Measurements from ENCODE around the gene TXNDC15. TPM values are rescaled to one million over a fixed set of nuclear protein-coding genes. Genes with fewer than 3 reads are reported as not detected.

The TXNDC15 gene
- total RNA-seq, 1 donor: 87.2 TPM

DNA sequence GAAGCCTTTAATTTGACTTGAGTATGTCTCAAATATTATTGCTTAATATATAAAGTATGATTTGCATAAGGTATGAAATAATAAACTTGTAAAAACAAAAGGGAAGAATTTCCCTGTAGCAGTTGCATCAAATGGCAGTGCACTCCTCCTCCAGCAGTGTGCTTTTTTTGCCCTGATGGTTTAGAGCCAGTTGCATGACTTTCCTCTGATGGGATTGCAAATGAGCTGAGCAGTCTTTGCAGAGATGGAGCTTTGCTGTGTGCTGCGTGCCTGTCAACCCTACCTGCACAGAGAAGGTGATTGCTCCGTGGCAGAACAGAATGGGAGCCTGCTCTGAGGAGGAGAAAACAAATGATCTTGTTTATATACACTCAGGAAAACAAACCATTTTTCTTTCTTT lies 70.9 kb downstream of the TXNDC15 start:
- Histone ChIP-seq H3K27ac (ENCODE audit: low read depth, low read length) (no peak overlapping the region), H2AFZ (ENCODE audit: low read length) (no peak overlapping the region), H3K9me3 (ENCODE audit: low read depth, low read length) (no peaks in the 10 kb centered on the region), H4K20me1 (ENCODE audit: insufficient read depth, low read length) (peaks cover 4% of the 10 kb centered on the region), H3K27me3 (ENCODE audit: insufficient read depth, low read length) (no peaks in the 10 kb centered on the region), H3K4me1 (ENCODE audit: insufficient read depth, low read length) (peaks cover 7% of the 10 kb centered on the region), H3K79me2 (ENCODE audit: insufficient read depth, low read length) (no peaks in the 10 kb centered on the region), H3K4me2 (ENCODE audit: insufficient read depth, low read length) (no peak overlapping the region), H3K4me3 (ENCODE audit: insufficient read depth, low read length) (no peak overlapping the region), H3K36me3 (ENCODE audit: insufficient read depth, low read length) (no peaks in the 10 kb centered on the region)
- DNase-seq (ENCODE audit: insufficient read length, low spot score, missing footprints): no peak
- TF ChIP-seq, protein P1, sequence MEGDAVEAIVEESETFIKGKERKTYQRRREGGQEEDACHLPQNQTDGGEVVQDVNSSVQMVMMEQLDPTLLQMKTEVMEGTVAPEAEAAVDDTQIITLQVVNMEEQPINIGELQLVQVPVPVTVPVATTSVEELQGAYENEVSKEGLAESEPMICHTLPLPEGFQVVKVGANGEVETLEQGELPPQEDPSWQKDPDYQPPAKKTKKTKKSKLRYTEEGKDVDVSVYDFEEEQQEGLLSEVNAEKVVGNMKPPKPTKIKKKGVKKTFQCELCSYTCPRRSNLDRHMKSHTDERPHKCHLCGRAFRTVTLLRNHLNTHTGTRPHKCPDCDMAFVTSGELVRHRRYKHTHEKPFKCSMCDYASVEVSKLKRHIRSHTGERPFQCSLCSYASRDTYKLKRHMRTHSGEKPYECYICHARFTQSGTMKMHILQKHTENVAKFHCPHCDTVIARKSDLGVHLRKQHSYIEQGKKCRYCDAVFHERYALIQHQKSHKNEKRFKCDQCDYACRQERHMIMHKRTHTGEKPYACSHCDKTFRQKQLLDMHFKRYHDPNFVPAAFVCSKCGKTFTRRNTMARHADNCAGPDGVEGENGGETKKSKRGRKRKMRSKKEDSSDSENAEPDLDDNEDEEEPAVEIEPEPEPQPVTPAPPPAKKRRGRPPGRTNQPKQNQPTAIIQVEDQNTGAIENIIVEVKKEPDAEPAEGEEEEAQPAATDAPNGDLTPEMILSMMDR (IDR thresholded peaks at IDR 0.05; ENCODE audit: extremely low read depth, low read depth, low read length): no peak

DNA sequence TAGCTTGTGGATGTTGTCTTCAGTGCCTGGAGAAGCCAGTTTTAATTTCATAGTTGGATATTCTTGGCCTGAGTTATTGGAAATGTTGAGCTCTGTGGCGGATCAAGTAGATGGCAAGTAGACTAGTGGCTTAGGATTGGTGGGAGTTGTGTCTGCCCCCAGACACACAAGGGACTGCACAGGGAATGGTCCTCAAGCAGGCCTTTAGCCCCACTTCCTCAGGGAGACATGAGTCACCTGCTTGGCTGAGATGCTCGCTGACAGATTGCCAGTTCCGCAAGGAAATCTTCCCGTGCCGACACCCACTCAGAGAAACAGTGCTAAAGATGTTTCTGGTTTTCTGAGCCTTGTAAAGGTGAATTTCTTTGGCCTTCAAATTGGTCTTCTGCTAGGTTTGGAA lies 74.7 kb downstream of the TXNDC15 start:
- Histone ChIP-seq H4K20me1 (ENCODE audit: insufficient read depth, low read length) (peaks cover 4% of the 10 kb centered on the region), H3K27me3 (ENCODE audit: insufficient read depth, low read length) (no peaks in the 10 kb centered on the region)

DNA sequence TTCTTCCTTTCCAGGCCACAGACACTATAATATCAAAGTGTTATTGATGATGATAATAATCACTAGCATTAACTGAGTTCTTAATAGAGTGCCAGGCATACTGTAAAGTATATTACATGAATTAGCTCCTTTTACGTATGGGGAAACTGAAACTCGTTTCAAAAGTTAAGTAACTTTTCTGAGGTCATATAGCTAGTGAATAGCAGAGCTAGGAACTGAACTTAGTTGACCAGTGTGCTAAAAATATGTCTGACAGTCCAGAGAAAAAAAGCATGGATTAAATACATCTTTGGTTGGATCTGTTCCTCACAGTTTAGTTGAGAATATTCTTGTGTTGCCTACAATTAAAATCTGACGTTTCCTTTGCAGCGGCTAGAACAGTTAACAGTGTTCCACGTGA lies 75.1 kb downstream of the TXNDC15 start:
- TF ChIP-seq, protein P1 (IDR thresholded peaks at IDR 0.05; ENCODE audit: extremely low read depth, low read depth, low read length): no peak

More for the DNA sequence above, 74.7 kb downstream of the TXNDC15 start:
- no peak overlapping the region for H3K4me3 ChIP-seq (ENCODE audit: insufficient read depth, low read length)
- no peaks in the 10 kb centered on the region for H3K9me3 ChIP-seq (ENCODE audit: low read depth, low read length)
- peak; percentile 68 for DNase-seq (ENCODE audit: insufficient read length, low spot score, missing footprints)
- TF ChIP-seq, protein P1 (IDR thresholded peaks at IDR 0.05; ENCODE audit: extremely low read depth, low read depth, low read length): no peak
- no peaks in the 10 kb centered on the region for H3K36me3 ChIP-seq (ENCODE audit: insufficient read depth, low read length)
- H3K27ac ChIP-seq (ENCODE audit: low read depth, low read length): no peak overlapping the region
- H3K79me2 ChIP-seq (ENCODE audit: insufficient read depth, low read length): no peaks in the 10 kb centered on the region
- peak overlapping the region; percentile 12 for H3K4me2 ChIP-seq (ENCODE audit: insufficient read depth, low read length)
- no peak overlapping the region for H2AFZ ChIP-seq (ENCODE audit: low read length)
- H3K4me1 ChIP-seq (ENCODE audit: insufficient read depth, low read length): peaks cover 7% of the 10 kb centered on the region

More for the DNA sequence above, 75.1 kb downstream of the TXNDC15 start:
- no peaks in the 10 kb centered on the region for H3K79me2 ChIP-seq (ENCODE audit: insufficient read depth, low read length)
- no peaks in the 10 kb centered on the region for H3K9me3 ChIP-seq (ENCODE audit: low read depth, low read length)
- no peak overlapping the region for H3K27ac ChIP-seq (ENCODE audit: low read depth, low read length)
- peak overlapping the region; percentile 12 for H3K4me2 ChIP-seq (ENCODE audit: insufficient read depth, low read length)
- H4K20me1 ChIP-seq (ENCODE audit: insufficient read depth, low read length): peaks cover 4% of the 10 kb centered on the region
- no peaks in the 10 kb centered on the region for H3K36me3 ChIP-seq (ENCODE audit: insufficient read depth, low read length)
- no peak for DNase-seq (ENCODE audit: insufficient read length, low spot score, missing footprints)
- H2AFZ ChIP-seq (ENCODE audit: low read length): no peak overlapping the region
- no peak overlapping the region for H3K4me3 ChIP-seq (ENCODE audit: insufficient read depth, low read length)
- peaks cover 7% of the 10 kb centered on the region for H3K4me1 ChIP-seq (ENCODE audit: insufficient read depth, low read length)
- no peaks in the 10 kb centered on the region for H3K27me3 ChIP-seq (ENCODE audit: insufficient read depth, low read length)

Small RNAs within 50 kb of the gene (small RNA-seq; reads per million reads assigned to genes)
- gene MIR4461 (not detected), gene MTND3P25 (not detected), gene MTND4LP30 (not detected)

Other genes starting within 250 kb of the TXNDC15 start
- 46.0 and 46.3 TPM in 2 replicates for gene SAR1B, start 241.5 kb upstream of the TXNDC15 start, total RNA-seq
- 30.0 and 30.6 TPM in 2 replicates for gene SEC24A, start 225.6 kb upstream of the TXNDC15 start, total RNA-seq
- 47.8 and 56.0 TPM in 2 replicates for gene CAMLG, start 135.8 kb upstream of the TXNDC15 start, total RNA-seq
- 20.6 and 26.8 TPM in 2 replicates for gene DDX46, start 115.6 kb upstream of the TXNDC15 start, total RNA-seq
- 46.3 and 48.3 TPM in 2 replicates for gene C5orf24, start 28.4 kb upstream of the TXNDC15 start, total RNA-seq
- 4.7 and 6.5 TPM in 2 replicates for gene PCBD2, start 30.8 kb downstream of the TXNDC15 start, total RNA-seq
- 0.29 and 0.36 TPM in 2 replicates for gene CATSPER3, start 93.5 kb downstream of the TXNDC15 start, total RNA-seq
- 8.3 and 9.8 TPM in 2 replicates for gene PITX1, start 159.9 kb downstream of the TXNDC15 start, total RNA-seq